GM12875 (cell line): ENCODE measurements around the gene RAMP2.

Experiments used
- H3K4me3 ChIP-seq: one replicate; pipeline ENCODE4 v1.5.1; 2011; ENCODE audit warnings: low read depth, low read length, control low read depth
- TF ChIP-seq, protein P1 (sequence below): IDR thresholded peaks from 2 replicates; pipeline ENCODE4 v1.5.1; 2011; ENCODE audit warnings: low read depth, mild to moderate bottlenecking, control low read depth, inconsistent platforms, low read length, moderate library complexity, borderline replicate concordance; ENCODE audit not compliant: insufficient read depth

The RAMP2 gene

DNA sequence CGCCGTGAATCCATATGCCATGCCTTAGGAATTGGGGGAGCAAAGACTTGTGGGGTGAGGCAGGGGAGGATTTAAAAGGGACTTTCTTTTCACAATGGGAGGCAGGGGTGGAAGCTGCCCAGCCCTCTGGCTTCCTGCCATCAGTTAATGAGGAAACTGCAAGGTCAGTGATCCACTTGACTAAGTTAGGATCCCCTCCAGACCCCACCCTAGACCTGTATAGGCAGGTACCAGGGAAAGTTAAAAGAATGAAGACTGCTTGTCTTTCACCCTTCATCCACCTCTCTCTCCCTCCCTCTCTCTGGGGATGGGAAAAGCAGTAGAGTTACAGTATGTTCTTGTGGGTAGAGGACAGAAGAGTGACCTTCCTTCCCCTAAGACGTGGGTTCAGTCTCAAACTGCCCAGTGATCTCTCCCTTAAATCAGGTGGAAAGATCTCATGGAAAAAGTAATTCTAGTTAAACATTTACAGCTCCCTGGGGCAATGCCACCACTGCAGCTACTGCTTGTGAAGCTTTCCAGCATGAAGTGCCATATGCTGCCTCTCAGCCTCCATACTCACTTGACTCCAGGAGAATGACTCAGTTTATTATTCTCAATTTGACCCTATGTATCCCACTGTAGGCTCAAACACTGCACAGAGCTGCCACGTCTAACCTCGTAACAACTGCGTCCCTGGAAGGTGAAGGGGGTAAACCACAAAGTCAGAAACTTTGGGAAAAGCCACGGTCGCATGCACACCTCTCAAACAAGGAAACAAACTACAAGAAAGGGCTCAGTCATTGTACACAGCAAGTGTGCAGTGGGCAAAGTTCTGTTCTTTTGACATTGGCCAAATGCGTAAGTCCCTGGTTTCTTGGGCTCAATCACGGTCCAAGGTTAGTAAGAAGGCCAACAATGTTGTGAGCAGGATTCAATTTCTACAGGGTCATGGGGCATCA lies 36.3 kb downstream of the RAMP2 start:
- TF ChIP-seq, protein P1, sequence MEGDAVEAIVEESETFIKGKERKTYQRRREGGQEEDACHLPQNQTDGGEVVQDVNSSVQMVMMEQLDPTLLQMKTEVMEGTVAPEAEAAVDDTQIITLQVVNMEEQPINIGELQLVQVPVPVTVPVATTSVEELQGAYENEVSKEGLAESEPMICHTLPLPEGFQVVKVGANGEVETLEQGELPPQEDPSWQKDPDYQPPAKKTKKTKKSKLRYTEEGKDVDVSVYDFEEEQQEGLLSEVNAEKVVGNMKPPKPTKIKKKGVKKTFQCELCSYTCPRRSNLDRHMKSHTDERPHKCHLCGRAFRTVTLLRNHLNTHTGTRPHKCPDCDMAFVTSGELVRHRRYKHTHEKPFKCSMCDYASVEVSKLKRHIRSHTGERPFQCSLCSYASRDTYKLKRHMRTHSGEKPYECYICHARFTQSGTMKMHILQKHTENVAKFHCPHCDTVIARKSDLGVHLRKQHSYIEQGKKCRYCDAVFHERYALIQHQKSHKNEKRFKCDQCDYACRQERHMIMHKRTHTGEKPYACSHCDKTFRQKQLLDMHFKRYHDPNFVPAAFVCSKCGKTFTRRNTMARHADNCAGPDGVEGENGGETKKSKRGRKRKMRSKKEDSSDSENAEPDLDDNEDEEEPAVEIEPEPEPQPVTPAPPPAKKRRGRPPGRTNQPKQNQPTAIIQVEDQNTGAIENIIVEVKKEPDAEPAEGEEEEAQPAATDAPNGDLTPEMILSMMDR: no peak
- H3K4me3 ChIP-seq: peak overlapping the region; percentile 75

DNA sequence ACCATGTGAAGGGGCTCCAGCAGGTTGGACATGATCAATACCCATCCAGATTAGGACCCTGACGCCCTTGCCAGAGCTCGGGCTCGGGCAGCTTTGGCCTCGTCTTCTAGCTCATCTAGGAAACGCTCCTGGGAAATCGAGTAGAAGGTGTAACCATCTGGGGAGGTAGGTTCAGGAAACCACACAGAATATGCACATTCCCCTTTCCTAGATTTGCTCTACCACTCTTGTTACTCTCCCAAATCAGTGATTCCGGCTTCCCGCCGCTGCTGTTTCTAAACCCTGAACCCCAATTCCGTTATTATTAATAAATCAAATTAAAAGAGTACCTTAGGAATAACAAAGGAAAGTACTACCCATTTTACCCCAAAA lies 37.0 kb downstream of the RAMP2 start:
- peak overlapping the region; percentile 75 for H3K4me3 ChIP-seq
- TF ChIP-seq, protein P1: no peak

DNA sequence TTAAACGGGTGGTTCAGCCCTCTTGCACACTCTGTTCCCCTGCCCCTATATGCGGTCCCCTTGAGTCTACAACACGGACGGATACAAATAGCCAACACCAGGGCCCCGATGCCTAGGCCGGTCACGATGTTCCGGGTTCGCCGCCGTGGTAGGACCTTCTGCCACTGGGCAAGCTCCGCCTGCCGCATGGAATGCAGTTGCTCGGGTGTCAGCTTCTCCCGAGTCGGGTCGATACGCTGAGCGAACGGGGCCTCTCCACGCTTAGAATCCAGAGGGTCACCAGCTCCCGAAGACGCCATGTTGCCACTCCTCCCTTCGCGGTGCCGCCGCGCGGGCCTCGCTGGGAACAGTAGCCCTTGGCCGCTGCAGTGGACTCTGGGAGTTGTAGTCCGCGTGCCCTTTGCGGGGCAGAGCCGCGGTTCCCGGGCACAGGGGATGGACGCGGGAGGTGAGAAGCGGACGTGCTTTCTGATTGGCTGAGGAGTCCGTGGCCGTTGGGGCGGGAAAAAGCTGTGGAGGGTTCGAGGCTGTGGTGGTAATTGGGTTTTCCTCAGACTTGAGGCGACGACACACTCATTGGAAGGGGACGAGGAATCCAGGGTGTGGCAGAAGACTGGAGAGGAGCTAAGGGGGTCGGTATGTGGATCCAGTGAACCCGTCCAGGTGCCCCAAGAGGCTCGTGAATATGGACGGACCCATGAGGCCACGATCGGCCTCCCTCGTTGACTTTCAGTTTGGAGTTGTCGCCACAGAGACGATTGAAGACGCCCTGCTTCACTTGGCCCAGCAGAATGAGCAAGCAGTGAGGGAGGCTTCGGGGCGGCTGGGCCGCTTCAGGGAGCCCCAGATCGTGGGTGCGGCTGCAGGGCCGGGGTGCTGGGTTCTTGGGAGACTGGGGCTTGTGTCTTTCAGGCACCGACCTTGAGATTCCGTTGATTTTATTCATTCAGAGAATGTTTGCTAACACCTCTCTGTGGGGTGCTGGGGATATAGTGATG lies 37.7 kb downstream of the RAMP2 start, which contains the start of the genes CNTD1 and COA3:
Gene CNTD1 (plus strand): TSS at position 479 of the 998 bp plus-strand sequence. CDS start 207 bp downstream, at position 686.
Gene COA3 (minus strand): TSS at position 322 of the 998 bp plus-strand sequence. CDS start 23 bp downstream, at position 299.
- TF ChIP-seq, protein P1: no peak
- H3K4me3 ChIP-seq: peak within 1 kb of the TSS; percentile 75

- no peak overlapping the region for H3K4me3 ChIP-seq
- TF ChIP-seq, protein P1: no peak
Measured at GRCh38 chr17:42803074-42803883, 42.3 kb downstream of the RAMP2 start.

- TF ChIP-seq, protein P1: no peak
- H3K4me3 ChIP-seq: no peak overlapping the region
Measured at GRCh38 chr17:42804918-42805367, 43.9 kb downstream of the RAMP2 start.

DNA sequence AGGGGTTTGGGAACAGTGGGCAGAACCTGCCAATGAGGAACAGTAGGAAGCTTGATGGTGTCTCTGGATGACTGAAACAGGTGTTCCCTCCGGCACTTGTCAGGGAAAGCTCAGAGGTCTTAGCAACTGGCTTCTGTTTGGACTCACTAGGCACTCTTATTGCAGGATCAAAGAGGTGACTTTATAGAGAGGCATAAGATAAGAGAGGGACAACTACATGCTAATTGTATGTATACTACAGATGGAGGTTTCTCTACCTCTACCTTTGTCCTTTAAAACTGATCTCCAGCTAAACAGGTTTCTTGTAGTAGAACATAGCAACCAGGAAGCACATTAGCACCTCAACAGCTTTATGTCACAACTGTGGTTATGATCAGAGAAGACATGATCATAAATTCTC lies 45.2 kb downstream of the RAMP2 start:
- no peak overlapping the region for H3K4me3 ChIP-seq
- TF ChIP-seq, protein P1: no peak
